T1000 (cell line): Measurements from ENCODE around the gene ABI1.

Experiments
- DNase-seq: peaks from one replicate; lab custom pipeline; 2025; ENCODE audit warnings: mixed read lengths; lab: John Stamatoyannopoulos, UW

ABI1 gene

GRCh38 chr10:26854524-26854923 is 6.2 kb downstream of the ABI1 start:
- no peak for DNase-seq

GRCh38 chr10:26844396-26844975 is 16.3 kb downstream of the ABI1 start:
- DNase-seq = no peak

DNA sequence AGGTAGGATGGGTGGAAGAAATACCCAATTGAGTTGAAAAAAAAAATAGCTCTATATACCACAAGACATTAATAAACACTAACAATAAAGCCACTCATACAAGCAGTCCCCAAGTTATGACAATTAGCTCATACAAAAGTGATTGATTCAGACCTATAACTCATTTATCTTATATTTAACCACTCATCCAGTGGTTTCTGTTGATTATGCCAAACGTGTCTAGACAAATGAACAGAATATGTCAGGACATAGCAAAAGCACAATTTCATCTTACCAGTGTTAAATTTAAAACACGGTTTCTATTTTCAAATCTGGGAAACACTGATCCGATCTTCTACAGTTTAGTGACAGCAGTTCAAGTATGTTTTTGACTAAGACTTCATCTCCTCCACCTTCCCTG is 17.0 kb downstream of the ABI1 start:
- DNase-seq = no peak

GRCh38 chr10:26841733-26842317 is 18.9 kb downstream of the ABI1 start:
- DNase-seq = no peak

DNA sequence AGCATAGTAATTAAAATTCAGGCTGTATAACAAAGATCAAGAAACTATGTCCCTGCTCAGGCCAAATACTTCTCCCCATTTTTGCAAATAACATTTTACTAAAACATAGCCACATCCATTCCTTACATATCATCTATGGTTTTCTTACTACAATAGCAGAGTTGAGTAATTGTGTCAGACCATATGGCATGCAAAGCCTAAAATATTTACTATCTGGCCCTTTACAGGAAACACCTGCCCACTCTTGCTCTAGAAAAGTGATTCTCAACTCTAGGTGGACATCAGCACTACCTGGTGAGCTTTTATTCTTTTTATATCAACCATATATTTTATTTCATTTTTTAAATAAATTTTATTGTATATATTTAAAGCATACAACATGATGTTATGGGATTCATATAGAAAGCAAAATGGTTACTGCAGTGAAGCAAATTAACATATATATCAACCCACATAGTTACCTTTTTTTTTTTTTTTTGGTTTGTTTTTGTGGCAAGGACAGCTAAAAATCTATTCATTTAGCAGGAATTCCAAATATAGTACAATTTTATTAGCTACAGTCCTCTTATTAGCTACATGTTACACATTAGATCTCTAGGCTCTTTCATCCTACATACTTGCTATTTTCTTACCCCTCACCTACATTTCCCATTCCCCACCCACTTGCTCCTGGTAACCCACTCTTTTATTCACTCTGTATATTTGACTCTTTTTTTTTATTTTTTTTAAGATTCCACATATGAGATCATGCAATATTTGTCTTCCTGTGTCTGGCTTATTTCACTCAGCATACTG is 19.6 kb downstream of the ABI1 start:
- no peak for DNase-seq

GRCh38 chr10:26839966-26840627 is 20.7 kb downstream of the ABI1 start:
- no peak for DNase-seq

- DNase-seq = no peak
These were observed 23.6 kb downstream of the ABI1 start for GRCh38 chr10:26837139-26837538.

DNA sequence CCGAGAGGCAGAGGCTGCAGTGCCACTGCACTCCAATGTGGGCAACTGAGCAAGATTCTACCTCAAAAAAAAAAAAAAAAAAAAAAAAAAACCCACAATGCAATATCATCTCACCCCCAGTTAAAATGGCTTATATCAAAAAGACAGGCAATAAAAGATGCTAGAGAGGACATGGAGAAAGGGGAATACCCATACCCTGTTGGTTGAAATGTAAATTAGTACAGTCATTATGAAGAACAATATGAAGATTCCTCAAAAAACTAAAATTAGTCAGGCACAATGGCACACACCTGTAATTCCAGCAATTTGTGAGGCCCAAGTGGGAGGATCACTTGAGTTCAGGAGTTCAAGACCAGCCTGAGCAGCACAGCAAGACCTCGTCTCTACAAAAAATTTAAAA is 25.7 kb downstream of the ABI1 start:
- no peak for DNase-seq

GRCh38 chr10:26832960-26833359 is 27.8 kb downstream of the ABI1 start:
- DNase-seq = no peak

DNA sequence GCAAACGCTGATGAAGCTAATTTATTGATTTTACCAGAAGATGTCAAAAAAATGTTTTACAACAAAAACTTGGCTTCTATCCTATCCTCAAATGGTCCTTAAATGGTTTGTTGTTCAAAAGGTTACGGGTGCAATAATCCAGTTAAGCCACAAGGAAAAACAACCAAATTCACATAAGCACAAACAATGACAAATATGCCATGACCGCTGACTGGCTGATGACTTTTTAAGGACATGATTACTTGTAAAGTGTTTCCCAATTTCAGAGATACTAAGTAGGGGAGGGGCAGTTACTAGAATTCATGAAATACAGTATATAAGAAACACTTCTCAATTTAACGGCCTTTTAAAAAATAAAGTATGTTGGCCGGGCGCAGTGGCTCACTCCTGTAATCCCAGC is 28.8 kb downstream of the ABI1 start:
- DNase-seq = no peak

GRCh38 chr10:26829810-26830515 is 30.8 kb downstream of the ABI1 start:
- DNase-seq = no peak

- no peak for DNase-seq
These were observed 36.6 kb downstream of the ABI1 start for GRCh38 chr10:26824015-26824690.

- DNase-seq = no peak
These were observed 38.8 kb downstream of the ABI1 start for GRCh38 chr10:26821699-26822570.

DNA sequence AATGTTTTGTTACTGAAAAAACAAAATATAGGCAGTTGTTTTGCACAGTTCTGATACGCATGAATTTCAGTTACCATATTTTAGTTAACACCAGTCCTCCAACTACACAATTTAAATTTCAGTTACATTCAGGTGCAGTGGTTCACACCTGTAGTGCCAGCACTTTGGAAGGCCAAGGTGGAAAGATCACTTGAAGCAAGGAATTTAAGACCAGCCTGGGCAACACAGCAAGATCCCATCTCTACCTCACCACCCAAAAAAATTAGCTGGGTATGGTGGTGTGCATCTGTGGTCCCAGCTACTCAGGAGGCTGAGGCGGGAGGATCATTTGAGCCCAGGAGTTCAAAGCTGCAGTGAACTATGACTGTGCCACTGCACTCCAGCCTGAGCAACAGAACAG is 45.3 kb downstream of the ABI1 start:
- no peak for DNase-seq

GRCh38 chr10:26810435-26811026 is 50.2 kb downstream of the ABI1 start:
- no peak for DNase-seq

DNA sequence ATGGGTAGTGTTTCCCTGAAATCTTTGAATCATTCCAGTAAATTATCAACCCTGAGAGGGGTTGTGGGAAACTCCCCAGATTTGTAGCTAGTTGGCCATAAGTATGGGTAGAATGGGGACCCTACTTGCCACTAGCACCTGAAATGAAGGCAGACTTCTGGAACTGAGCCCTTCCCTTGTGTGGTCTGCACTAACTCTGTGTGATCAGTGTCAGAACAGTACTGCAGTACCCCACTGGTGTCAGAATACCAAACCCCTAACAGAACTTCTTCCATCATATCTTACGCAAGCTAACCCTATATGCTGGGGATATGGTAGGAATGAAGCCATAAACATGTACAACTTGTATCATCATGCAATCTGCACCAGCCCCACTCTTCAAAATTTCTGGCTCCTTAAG is 50.8 kb downstream of the ABI1 start:
- no peak for DNase-seq

GRCh38 chr10:26807532-26807931 is 53.2 kb downstream of the ABI1 start:
- no peak for DNase-seq

DNA sequence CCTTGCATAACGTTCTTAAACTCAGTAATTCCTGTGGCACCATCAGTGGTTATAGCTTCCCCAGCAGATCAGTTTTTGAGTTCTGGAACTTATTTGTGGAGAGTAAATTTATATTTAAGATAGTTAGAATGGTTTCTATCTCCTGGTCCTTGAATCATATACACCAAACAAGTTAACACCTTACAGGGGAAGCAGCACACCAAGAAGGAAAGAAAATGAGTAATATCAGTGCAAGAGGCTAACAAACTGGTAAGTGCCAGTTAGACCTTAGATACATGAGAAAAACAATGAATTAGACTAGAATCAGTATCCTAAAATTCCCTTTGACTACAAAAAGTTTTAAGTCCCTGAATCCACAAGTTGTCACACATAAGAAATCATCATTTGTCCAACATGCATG is 54.2 kb downstream of the ABI1 start:
- no peak for DNase-seq

GRCh38 chr10:26805567-26806245 is 55.1 kb downstream of the ABI1 start:
- no peak for DNase-seq
